ENCODE results near the gene ELFN2. TPM values are rescaled to one million over a fixed set of nuclear protein-coding genes. Genes with fewer than 3 reads are reported as not detected.

Gene ELFN2
- total and polyA plus RNA-seq, 8 donors: 0.03 to 0.89 (median 0.18) TPM; not detected in 5

DNA sequence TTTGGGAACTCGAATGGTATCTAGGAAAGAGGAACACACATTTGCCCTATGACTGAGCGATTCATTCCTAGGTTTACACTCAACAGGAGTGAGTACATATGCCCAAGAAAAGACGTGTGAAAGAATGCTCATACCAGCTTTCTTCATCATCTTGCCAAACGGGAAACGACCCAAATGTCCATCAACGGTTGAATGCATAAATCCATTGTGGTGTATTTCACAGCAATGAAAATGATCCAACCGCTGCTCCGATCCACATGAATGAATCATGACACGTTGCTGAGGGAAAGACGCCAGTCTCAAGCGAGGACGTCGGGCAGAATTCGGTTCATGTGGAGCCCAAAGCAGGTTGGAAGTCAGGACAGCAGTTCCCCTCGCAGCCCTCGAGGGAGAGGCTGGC is 73.4 kb downstream of the ELFN2 start:
- H3K9me3 ChIP-seq: no peaks in the 10 kb centered on the region
- WGBS, 5 donors: 78 to 83% (median 80%) methylated on average over 16 of the region's 16 CpGs
- H3K4me1 ChIP-seq: no peaks in the 10 kb centered on the region
- TF ChIP-seq, protein P1, sequence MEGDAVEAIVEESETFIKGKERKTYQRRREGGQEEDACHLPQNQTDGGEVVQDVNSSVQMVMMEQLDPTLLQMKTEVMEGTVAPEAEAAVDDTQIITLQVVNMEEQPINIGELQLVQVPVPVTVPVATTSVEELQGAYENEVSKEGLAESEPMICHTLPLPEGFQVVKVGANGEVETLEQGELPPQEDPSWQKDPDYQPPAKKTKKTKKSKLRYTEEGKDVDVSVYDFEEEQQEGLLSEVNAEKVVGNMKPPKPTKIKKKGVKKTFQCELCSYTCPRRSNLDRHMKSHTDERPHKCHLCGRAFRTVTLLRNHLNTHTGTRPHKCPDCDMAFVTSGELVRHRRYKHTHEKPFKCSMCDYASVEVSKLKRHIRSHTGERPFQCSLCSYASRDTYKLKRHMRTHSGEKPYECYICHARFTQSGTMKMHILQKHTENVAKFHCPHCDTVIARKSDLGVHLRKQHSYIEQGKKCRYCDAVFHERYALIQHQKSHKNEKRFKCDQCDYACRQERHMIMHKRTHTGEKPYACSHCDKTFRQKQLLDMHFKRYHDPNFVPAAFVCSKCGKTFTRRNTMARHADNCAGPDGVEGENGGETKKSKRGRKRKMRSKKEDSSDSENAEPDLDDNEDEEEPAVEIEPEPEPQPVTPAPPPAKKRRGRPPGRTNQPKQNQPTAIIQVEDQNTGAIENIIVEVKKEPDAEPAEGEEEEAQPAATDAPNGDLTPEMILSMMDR (IDR thresholded peaks at IDR 0.05): no peak
- TF ChIP-seq POLR2A (IDR thresholded peaks at IDR 0.05) (no peak), POLR2AphosphoS5 (IDR thresholded peaks at IDR 0.05) (no peak), EP300 (IDR thresholded peaks at IDR 0.05) (no peak)
- DNase-seq: no peak
- H3K4me3 ChIP-seq: no peak overlapping the region
- no peaks in the 10 kb centered on the region for H3K36me3 ChIP-seq
- intact Hi-C loops (cut with DNase I; ENCODE audit: low total_unique reads): no loop called here
- H3K27me3 ChIP-seq: peaks cover 0 to 28% (median 0%) of the 10 kb centered on the region in 3 donors
- H3K27ac ChIP-seq: no peak overlapping the region

GRCh38 chr22:37352481-37352880 is 74.8 kb downstream of the ELFN2 start:
- H3K9me3 ChIP-seq: no peaks in the 10 kb centered on the region
- intact Hi-C loops (cut with DNase I; ENCODE audit: low total_unique reads): no loop called here
- DNase-seq: no peak
- H3K4me3 ChIP-seq: no peak overlapping the region
- no peak overlapping the region for H3K27ac ChIP-seq
- no peaks in the 10 kb centered on the region for H3K36me3 ChIP-seq
- H3K4me1 ChIP-seq: no peaks in the 10 kb centered on the region
- TF ChIP-seq, protein P1 (IDR thresholded peaks at IDR 0.05): no peak
- TF ChIP-seq POLR2A (IDR thresholded peaks at IDR 0.05): no peak
- TF ChIP-seq POLR2AphosphoS5 (IDR thresholded peaks at IDR 0.05): no peak
- TF ChIP-seq EP300 (IDR thresholded peaks at IDR 0.05): no peak
- WGBS, 5 donors: 84 to 91% (median 89%) methylated on average over 7 of the region's 7 CpGs
- H3K27me3 ChIP-seq: peaks cover 0 to 28% (median 0%) of the 10 kb centered on the region in 3 donors

GRCh38 chr22:37351232-37351631 is 76.0 kb downstream of the ELFN2 start:
- Histone ChIP-seq H3K4me3 (no peak overlapping the region), H3K36me3 (no peaks in the 10 kb centered on the region), H3K27ac (no peak overlapping the region), H3K27me3 (peaks cover 0 to 24% (median 0%) of the 10 kb centered on the region in 3 donors), H3K9me3 (no peaks in the 10 kb centered on the region), H3K4me1 (peaks cover 0 to 7% (median 3%) of the 10 kb centered on the region in 4 donors)
- no peak for TF ChIP-seq POLR2AphosphoS5 (IDR thresholded peaks at IDR 0.05)
- no peak for TF ChIP-seq EP300 (IDR thresholded peaks at IDR 0.05)
- no peak for DNase-seq
- intact Hi-C loops (cut with DNase I; ENCODE audit: low total_unique reads): no loop called here
- WGBS, 5 donors: 54 to 71% (median 60%) methylated on average over 3 of the region's 3 CpGs

DNA sequence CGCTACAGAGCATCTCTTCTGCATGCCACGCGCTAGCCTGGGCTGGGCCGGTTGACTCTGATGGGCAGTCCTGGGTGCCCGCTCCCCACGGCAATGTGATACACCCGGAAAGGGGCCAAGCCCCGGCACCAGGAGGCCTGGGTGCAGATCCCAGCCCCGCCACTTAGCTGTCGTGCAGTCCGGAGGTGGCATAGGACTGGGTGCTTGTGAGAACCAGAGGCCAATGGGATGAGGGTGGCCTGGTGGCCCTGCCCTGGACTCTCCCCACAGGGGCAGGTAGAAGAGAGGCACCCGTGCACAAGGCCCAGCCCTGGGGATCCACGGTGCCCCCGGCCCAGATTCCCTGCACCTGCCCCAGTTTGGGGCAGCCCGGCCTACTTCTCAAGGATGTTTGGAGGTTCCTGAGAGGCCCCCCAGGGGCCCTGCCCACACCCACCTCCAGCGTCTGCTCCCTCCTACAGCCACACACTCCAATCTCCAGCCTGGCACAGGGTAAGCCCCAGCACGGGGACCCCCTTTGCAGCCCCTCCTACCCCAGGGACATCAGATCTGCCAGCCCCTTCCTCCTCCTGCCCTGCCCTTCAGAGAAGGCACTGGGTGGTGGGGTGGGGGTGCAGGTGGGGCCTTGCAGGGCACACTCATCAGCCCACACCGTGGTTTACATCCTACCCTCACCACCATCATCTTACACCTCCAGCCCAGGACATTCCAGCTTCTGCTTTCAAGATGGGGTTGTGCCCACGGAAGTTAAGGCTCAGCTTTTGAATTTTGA is 78.0 kb downstream of the ELFN2 start:
- DNase-seq: no peak
- Histone ChIP-seq H3K27ac (no peak overlapping the region), H3K4me1 (peaks cover 0 to 15% (median 6%) of the 10 kb centered on the region in 4 donors), H3K4me3 (no peak overlapping the region), H3K9me3 (no peaks in the 10 kb centered on the region), H3K27me3 (peaks cover 0 to 25% (median 0%) of the 10 kb centered on the region in 3 donors), H3K36me3 (no peaks in the 10 kb centered on the region)
- WGBS, 5 donors: 88 to 94% (median 90%) methylated on average over 5 to 19 of the region's 19 CpGs
- TF ChIP-seq POLR2AphosphoS5 (IDR thresholded peaks at IDR 0.05) (no peak), EP300 (IDR thresholded peaks at IDR 0.05) (no peak), POLR2A (IDR thresholded peaks at IDR 0.05) (no peak)
- TF ChIP-seq, protein P1 (IDR thresholded peaks at IDR 0.05): no peak
- intact Hi-C loops (cut with DNase I; ENCODE audit: low total_unique reads): no loop called here

DNA sequence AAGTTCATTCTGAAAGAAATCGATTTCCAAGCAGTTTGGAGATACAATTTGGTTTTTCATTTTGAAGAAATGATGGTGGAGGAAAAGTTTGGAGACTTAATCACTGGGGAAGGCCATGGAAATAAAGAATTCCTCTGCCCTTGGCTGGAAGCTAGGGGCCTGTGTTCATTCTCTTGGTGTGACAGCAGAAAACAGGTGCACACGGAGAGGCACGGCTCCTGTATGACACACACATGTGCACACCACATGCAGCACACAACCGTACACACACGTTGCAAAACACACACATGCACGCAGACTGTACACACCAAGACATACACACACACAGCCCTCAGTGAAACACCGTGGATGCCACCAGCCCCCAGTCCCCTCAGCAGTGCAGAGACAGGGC is 80.8 kb downstream of the ELFN2 start:
- no peak overlapping the region for H3K27ac ChIP-seq
- no peaks in the 10 kb centered on the region for H3K9me3 ChIP-seq
- H3K4me1 ChIP-seq: peaks cover 0 to 15% (median 6%) of the 10 kb centered on the region in 4 donors
- intact Hi-C loops (cut with DNase I; ENCODE audit: low total_unique reads): no loop called here
- no peaks in the 10 kb centered on the region for H3K36me3 ChIP-seq
- 62 to 79% (median 75%) methylated on average over 6 to 7 of the region's 7 CpGs for WGBS, 5 donors
- H3K4me3 ChIP-seq: no peak overlapping the region
- peaks cover 0 to 32% (median 0%) of the 10 kb centered on the region in 3 donors for H3K27me3 ChIP-seq
- DNase-seq: no peak
- TF ChIP-seq POLR2A (IDR thresholded peaks at IDR 0.05): no peak
- TF ChIP-seq, protein P1 (IDR thresholded peaks at IDR 0.05): no peak
- TF ChIP-seq EP300 (IDR thresholded peaks at IDR 0.05): no peak
- no peak for TF ChIP-seq POLR2AphosphoS5 (IDR thresholded peaks at IDR 0.05)

All from stomach (tissue), 9 donors.